Kidney capillary endothelial cell (primary cell): ENCODE measurements around the gene ZFP62.
"Not testable (repeated sequence)": the region's sequence is repeated elsewhere in the genome, so short reads cannot be mapped to it uniquely, and the experiment has no call there.

Experiments
- DNase-seq: peaks from one replicate; pipeline ENCODE4 v3.0.0-alpha.2; 2018; ENCODE audit warnings: low spot score

ZFP62 gene

DNA sequence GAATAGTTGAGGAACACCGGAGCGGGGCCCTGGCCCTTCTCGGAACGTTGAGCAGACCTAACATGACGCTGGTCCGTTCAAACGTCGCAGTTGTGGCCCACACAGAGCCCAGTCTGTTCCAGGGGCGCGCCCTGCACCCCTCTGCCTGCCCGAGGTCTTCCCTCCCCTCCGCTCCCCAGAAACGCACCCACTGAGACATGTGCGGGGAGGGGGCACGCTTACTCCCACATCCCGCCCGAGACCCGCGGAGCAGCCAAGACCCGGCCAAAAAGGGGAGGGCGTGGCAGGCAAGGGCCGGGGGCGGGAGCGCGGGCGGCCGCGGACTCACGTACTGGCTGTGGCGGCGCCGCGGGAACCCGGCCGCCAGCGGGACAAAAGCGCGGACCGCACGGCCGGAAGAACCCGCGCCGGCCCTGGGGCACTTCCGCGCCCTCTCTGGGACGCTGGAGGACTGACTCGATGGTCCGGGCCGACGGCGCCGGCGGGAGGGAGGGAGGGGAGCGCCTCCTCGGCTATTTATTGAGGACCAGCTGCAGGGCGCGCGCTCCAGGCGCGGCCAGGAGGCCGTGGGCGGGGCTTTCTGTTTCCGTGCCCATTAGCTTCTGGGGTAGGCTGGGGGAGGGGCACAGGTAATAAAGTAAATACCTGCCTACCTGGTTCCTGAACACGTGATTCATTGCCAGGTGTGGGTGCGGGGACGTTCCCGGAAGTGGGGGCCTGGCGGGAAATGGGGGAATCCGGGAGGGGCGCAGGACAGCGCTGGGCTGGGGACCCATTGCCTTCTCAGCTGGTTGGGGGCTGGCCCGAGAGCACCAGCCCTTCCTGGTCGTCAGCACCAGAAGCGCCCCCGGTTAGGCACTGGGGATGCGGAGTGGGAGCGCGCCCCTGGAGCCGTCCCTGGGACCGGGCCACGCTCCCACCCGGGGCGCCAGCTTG, at the start of gene ZFP62:
TSS of gene ZFP62 (minus strand) at position 390 of the 936 bp plus-strand sequence. CDS start at position 333, 57 bp downstream.
- peak; percentile 90 for DNase-seq

DNA sequence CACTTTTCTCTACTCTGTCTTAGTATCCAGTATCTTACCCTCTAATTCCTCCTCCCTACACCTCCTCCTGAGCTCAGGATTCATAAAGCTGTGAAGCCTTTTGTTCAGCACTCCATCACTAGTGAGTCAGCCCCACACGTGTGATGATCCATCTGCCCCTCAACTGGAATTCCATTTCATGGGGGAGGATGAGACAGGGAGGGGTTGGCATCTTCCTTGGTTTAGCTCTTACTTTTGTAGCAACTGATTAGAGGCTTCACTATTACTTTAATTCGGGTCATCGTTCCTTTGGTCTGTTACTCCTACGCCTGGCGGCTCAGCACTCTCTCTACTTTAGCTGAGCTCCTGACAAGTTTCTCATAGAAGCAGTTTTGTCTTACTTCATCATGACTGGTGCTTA, 49.7 kb upstream of the ZFP62 start:
- peak; percentile 7 for DNase-seq

DNA sequence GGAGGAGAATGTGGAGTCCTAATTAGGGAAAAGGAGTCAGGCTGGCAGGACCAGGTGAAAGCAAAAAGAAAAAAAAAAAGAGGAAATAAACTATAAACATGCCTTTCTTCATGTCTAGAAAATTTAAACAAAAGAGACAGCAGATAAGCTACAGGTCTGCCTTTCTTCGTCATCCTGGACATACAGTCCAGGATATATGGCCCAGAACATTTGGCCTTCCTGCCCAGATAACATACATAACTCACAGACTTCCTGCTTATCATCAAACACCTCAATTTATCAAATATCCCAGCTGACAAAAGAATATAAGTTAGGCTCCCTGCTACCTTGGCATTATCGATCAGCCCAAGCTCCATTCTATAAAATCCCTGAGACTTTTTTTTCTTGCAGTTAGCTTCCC, 49.1 kb upstream of the ZFP62 start:
- peak; percentile 4 for DNase-seq

DNA sequence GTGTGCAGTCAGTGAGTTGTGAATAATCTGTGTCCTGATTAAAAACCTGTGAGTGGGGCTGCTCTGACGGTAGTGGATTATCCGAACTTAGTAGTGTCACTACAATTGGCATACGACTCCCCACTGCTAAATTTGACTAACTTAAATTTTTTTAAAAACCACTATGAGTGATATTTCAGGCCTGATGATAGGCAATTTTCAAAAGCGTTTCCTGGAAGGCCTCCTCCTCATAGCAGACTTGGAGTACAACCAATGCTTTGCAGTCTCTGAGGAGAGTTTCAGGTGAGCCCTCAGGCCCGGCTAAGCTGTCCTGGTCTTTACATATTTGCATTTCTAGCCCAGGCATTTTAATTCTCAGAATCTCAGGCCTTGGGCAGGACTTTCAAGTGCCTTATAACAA, 48.7 kb upstream of the ZFP62 start:
- no peak for DNase-seq

DNA sequence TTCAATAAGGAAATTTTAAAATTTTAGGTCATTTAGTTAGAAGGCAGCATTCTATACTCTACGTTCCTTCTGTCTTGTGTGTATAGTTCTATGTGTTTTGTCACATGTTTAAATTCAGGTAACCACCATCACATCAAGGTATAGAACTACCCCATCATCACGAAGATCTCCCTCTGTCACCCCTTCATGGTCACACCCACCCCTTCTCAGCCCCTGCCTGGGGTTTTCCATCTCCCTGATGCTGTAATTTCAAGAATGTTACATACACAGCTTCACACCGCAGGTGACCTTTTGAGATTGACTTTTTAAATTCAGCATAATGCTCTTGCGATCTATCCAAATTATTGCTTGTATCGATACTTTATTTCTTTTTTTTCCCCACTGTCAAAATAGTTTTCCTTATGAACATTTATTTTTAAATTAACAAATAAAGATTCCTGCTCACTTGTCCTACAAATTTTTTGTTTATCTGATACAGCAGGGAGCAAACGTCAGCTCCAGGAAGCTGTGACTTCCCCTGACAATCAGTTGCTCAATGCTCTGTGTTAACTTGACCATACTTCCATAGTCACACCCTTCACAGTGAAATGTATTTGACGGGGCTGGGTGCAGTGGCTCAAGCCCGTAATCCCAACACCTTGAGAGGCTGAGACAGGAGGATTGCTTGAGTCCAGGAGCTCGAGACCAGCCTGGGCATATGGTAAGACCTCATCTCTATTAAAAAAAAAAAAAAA, 48.1 kb upstream of the ZFP62 start:
- peak; percentile 7 for DNase-seq

DNA sequence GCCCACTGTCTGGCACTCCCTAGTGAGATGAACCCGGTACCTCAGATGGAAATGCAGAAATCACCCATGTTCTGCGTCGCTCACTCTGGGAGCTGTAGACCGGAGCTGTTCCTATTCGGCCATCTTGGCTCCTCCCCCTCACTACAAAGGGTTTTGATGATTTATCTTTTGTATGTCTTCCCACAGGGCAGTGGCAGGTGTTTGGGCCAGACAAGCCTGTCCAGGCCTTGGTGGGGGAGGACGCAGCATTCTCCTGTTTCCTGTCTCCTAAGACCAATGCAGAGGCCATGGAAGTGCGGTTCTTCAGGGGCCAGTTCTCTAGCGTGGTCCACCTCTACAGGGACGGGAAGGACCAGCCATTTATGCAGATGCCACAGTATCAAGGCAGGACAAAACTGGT, 47.3 kb upstream of the ZFP62 start:
- DNase-seq, result no peak

DNA sequence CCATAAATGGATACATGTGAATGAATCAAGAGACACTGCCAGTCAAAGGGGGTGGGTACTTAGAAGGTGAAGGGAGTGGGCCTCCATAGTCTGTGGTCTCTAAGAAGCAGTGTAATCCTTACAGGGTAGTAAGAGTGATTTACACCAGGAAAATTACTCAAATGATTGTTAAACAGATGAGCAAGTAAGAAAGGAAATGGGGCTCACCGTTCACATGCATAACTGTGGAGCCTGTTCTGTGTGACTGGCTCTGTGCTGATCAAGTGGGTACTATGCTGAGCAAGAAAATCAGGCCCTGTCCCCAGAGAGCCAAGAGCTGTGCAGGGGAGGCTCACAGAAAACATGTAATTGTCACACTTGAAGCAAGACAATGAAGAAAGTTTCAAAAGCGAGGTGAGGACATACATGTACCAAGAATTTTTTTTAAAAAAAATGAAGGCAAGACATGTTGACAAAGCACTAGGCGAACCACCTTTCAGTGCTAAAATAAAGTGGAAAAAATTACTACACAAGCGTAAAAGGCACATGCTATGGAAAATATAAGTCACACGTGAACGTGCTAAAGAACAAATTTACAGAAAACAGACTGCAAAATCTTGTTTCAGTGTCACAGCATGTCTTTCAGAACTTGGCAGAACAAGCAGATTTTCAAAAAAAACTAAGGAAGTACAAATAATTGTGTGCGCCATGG, 40.4 kb upstream of the ZFP62 start:
- DNase-seq, result no peak

DNA sequence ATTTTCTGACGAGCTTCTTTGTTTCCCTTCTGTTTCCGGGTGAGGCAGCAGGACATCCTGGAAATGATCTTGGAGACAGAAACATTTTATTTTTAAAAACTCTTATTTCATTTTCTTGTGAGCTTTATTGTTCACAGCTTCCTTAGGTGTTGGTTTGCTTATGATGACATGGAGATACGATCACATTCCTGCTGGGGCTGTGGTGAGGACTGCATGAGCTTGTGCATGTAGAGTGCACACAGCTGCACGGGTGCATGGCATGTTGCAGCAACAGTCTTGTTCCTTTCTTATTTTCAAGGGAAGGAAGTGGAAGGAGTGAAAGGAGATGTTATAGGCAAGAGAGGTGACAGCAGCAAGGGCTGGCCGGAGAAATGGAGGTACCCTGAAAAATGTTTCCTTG, 39.1 kb upstream of the ZFP62 start:
- DNase-seq, result peak; percentile 35

DNA sequence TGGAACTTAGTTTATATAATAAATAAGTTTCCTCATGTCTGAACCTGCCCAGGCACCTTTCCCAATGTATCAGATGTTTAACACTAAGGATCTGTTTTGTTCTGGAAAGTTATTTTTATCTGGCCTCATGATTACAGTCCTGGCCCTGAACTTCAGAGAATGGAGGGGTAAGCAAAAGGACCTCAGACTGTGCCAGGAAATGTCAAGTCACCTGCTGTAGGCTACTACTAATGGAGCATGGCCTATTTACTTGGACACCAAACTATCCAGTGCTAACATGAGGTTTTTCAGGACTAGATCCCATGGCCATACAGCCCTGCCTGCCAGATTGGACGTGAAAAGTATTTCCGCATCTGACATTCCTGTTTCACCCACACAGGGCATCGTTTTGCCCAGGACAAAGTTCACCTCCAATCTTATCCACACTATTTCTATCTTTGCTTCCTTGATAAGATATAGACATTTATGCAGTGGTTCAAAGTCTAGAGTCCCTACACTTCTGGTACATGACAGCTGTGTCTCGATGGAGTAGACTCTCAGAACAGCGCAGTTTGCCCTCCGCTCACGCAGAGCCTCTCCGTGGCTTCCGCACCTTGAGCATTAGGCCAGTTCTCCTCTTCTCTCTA, 37.7 kb upstream of the ZFP62 start, which contains the start of gene BTNL8:
TSS of gene BTNL8 (plus strand) at position 539 of the 626 bp plus-strand sequence. CDS start 152 bp downstream, outside the sequence.
- DNase-seq, result no peak

DNA sequence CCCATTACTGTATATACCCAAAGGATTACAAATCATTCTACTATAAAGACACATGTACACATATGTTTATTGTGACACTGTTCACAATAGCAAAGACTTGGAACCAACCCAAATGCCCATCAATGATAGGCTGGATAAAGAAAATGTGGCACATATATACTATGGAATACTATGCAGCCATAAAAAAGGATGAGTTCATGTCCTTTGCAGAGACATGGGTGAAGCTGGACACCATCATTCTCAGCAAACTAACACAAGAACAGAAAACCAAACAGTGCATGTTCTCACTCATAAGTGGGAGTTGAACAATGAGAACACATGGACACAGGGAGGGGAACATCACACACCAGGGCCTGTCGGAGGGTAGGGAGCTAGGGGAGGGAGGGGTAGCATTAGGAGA, 34.3 kb upstream of the ZFP62 start:
- not testable (repeated sequence) for DNase-seq

DNA sequence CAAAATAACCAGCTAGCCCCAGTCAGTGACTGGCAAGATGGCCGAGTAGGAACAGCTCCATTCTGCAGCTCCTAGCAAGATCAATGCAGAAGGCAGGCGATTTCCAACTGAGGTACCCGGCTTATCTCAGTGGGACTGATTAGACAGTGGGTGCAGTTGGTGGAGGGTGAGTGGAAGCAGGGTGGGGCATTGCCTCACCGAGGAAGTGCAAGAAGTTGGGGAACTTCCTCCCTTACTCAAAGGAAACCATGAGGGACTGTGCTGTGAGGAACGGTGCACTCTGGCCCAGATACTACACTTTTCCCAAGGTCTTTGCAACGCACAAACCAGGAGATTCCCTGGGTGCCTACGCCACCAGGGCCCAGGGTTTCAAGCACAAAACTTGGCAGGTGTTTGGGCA, 28.3 kb upstream of the ZFP62 start:
- DNase-seq, result no peak

DNA sequence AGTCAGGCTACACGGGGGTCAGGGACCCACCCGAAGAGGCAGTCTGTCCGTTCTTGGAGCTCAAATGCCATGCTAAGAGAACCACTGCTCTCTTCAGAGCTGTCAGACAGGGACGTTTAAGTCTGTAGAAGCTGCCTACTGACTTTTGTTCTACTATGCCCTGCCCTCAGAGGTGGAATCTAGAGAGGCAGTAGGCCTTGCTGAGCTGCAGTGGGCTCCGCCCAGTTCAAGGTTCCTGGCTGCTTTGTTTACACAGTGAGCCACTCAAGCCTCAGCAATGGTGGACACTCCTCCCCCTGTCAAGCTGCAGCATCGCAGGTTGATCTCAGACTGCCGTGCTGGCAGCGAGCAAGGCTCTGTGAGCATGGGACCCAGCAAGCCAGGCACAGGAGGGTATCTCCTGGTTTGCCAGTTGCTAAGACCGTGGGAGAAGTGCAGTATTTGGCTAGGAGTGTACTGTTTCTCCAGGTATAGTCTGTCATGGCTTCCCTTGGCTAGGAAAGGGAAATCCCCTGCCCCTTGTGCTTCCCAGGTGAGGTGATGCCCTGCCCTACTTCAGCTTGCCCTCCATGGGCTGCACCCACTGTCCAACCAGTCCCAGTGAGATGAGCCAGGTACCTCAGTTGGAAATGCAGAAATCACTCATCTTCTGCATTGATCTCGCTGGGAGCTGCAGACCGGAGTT, 24.9 kb upstream of the ZFP62 start:
- not testable (repeated sequence) for DNase-seq

DNA sequence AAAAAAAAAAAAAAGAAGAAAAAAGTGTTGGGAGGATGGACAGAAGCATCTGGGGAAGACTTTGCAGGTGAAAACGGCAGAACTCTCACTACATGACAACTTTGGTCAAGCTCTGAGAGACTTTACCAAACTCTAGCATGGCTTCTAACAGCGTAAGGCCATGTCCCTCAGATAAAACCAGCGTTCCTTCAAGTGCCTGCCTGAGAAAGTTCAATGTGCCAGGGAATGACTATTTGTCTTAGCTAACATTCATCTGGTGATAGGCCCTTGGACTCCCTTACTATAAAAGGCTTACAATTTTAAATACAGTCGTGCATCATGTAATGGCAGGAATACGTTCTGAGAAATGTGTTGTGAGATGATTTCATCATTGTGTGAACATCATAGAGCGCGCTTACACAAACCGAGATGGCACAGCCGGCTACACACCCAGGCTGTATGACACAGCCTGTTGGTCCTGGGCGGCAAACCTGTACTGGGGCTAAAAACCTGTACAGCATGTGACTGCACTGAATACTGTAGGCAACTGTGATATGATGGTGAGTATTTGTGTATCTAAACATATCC, 14.9 kb upstream of the ZFP62 start:
- DNase-seq, result no peak

DNA sequence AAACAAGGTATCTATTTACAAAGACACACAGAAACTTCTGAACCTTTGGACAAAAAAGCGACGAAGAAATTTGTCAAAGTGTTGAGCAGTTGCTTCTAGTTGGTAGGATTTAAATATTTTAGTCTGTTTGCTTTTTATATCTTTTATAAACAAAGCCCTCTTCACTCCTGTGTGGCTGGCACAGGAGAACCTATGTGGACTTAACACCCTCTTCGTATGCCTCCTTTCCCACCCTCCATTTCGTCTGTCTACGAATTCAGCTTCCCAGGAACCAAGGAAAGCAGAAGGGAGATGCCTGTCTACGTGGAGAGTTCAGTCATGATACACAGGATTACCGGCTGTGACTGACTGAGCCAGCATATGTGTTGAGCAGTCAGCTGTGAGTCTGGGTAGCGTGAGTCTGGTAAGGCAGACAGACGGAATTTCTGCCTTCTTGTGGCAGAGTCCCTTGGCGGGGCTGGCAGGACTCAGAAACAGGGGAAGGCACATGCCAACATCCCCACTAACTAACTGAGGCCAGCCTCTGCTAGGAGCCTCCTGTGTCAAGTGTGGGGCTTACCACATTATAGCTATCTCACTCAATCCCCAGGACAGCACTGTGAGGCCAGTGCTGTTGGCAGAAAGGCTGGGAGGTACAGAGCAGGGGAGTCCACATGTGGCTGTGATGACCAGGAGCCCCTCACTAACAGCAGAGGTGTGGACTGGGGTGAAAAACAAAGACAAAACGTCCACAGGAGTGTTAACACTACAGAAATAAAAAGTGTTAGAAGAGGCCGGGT, 13.9 kb upstream of the ZFP62 start:
- no peak for DNase-seq

DNA sequence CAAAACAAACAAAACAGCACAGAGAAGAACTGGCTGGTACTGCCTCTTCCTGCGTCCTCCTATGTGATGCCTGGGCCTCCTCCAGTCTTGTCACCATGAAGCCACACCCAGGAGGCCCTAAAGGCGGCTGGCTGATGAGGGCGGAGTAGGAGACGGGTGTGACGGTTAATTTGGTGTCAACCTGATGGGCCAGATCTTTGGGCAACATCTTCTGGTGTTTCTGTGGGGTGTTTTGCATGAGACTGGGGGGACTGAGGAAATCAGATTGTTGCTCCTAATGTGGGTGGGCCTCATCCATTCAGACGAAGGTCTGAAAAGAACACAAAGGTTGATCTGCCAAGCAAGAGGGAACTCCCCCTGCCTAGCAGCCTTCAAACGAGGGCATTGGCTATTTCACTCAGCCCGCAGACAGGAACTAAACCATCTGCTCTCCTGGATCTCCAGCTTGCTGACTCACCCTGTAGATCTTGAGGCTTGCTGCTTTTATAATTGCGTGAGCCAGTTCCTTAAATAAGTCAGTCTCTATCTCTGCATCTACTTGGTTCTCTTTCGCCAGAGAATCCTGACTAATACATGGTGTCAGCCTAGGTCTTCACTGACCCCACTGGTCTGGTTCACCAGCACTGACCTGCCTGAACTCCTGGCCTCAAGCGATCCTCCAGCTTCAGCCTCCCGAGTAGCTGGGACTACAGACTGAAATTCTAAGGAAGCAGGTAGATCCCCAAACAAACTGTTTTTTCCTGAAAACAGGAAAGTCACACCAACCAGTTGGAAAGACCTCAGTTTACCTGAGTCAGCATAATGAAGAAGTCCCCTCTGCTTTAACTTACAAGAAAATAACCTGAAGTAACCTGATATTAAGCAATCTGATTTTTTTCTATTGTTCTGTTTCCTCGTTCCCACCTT, 12.8 kb upstream of the ZFP62 start:
- no peak for DNase-seq

DNA sequence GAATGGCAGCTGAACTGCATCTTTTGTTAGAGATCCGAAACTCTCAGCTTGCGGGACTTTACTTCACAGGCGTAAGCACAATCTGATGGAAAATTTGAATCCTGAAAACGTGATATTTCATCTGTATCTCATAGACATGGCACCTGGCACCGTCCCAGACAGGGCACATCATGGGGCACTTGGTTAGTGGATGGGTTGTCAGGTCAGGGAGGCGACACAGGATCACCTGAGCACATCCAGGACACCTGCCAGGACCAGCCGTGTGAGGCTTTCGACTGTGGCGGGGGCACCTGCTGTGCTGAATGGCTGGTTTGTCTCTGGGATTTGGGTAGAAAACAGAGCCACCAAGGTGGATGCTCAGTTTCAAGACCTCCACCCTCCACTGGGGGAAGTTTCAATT, 11.3 kb upstream of the ZFP62 start:
- DNase-seq, result no peak

DNA sequence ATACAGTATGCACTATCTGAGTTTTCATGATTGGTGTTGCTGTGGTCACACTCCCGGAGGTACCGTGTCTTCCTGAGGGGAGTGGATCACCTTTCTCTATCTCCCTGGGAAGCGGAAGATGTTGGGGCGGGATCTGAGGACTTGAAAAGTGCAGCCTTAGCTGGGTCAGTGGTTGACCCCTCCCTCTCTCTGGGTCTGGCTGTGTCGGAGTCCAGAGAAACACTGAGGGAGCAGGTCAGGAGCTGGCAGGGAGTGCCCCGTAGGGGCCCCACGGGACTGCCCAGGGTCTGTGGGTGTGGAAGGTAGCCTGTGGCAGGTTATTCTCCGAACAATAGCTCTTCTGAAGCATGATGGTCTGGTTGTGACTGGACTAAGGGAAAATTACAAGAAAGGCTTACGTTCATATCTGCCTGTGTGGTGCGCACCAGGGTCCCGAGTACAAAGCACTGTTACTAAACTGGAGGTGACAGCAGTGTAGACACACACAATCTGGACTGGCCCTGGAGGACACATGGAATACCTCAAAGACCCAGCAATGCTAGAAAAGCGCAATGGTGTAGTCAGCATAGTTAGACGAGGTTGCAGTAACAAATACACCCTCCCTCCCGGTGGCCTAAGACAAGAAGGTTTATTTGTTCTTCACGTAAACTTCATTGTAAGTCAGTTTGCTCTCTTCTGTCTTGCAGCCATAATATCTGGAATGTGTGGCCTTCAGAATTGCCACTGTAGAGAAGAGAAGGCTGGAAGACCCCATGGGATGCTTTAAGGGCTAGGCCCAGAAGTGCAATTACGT, 9.4 kb upstream of the ZFP62 start:
- no peak for DNase-seq

DNA sequence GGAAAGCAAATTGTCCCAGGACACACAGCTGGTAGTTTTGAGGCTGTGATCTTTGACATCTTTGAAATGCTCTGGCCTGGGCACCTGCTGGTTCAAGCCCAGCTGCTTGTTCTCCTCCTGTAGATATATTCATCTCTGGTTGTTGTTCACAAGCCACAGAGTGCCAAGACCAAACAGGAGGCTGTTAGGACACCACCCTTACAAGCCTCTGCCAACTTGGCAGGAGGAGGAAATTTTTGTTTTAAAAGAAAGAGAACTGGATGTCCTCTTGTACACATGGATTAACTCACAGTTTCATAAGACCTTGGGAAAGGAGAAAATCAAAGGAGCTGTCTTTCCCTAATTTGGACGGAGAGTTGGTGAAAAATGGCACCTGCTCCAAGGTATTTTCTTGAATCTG, 8.5 kb upstream of the ZFP62 start:
- no peak for DNase-seq
